Activated T-cell treated with anti-CD3 and anti-CD28 coated beads, Interleukin-2, amount 50 U/mL, for 72 hours (primary cell): ENCODE measurements around the gene OR2D3. TPM values are rescaled to one million over a fixed set of nuclear protein-coding genes. Genes with fewer than 3 reads are reported as not detected.
"Not testable (repeated sequence)": the region's sequence is repeated elsewhere in the genome, so short reads cannot be mapped to it uniquely, and the experiment has no call there.

Experiments used
- ATAC-seq, 2 donors: fragments of 150-1000 bp; cut with Tn5 transposase; replicated peaks in 1 of 2; 2 replicates each; pipeline ENCODE4 v1.10.0; 2021; ENCODE audit warnings: moderate library complexity in 2 of 2, mild to moderate bottlenecking in 1 of 2
- DNase-seq, 2 donors: peaks; one replicate each; pipeline ENCODE4 v3.0.0; 2021 to 2022; ENCODE audit warnings: mixed read lengths in 1 of 2
- H3K27ac Mint-ChIP-seq: one replicate; pipeline ENCODE4 v1.8.0; 2022; ENCODE audit warnings: mild to moderate bottlenecking, moderate library complexity, mixed read lengths
- H3K27me3 Mint-ChIP-seq: one replicate; pipeline ENCODE4 v1.8.0; 2022; ENCODE audit warnings: low read depth, mixed read lengths
- H3K36me3 Mint-ChIP-seq, 2 donors: one replicate each; pipeline ENCODE4 v1.8.0; 2022; ENCODE audit warnings: mixed read lengths in 2 of 2, mild to moderate bottlenecking in 1 of 2; ENCODE audit not compliant: insufficient read depth in 2 of 2
- H3K4me1 Mint-ChIP-seq: one replicate; pipeline ENCODE4 v1.8.0; 2022; ENCODE audit warnings: low read depth, mixed read lengths
- H3K4me3 Mint-ChIP-seq, 2 donors: one replicate each; pipeline ENCODE4 v1.8.0; 2022; ENCODE audit warnings: mild to moderate bottlenecking in 2 of 2, mixed read lengths in 2 of 2, moderate library complexity in 2 of 2
- H3K9me3 Mint-ChIP-seq, 2 donors: one replicate each; pipeline ENCODE4 v1.8.0; 2022; ENCODE audit warnings: mixed read lengths in 2 of 2
- total RNA-seq, 2 donors: library from RNA; stranded (reverse); gene quantifications; one replicate each; pipeline ENCODE4 v1.2.3, GENCODE V29; 2022

Gene OR2D3, protein sequence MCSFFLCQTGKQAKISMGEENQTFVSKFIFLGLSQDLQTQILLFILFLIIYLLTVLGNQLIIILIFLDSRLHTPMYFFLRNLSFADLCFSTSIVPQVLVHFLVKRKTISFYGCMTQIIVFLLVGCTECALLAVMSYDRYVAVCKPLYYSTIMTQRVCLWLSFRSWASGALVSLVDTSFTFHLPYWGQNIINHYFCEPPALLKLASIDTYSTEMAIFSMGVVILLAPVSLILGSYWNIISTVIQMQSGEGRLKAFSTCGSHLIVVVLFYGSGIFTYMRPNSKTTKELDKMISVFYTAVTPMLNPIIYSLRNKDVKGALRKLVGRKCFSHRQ
- total RNA-seq: not detected

DNA sequence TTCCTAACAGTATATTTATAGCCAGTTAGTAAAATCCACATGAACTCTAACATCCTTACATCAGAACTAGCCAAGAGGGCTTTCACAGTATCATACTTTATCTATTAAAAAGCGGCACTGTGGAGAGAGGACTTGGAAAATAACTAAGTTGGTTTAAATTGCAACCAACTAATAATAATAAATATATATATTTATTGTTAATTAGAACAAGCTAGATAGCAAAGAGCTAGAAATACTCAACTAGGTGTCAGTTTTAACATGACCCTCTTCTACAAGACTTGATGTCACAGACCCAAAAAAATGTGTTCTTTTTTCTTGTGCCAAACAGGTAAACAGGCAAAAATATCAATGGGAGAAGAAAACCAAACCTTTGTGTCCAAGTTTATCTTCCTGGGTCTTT, at the start of gene OR2D3:
Gene OR2D3, plus strand, starts transcription at position 301 of the 400 bp plus-strand sequence. Its CDS starts 0 bp downstream, at position 301.
- peaks cover 29% of the 10 kb centered on the region for H3K27me3 Mint-ChIP-seq
- peaks cover 0 to 1% of the 10 kb centered on the region in 2 donors for H3K36me3 Mint-ChIP-seq
- H3K4me3 Mint-ChIP-seq: no peak within 1 kb of the TSS
- H3K4me1 Mint-ChIP-seq: peaks cover 2% of the 10 kb centered on the region
- peaks cover 0 to 2% of the 10 kb centered on the region in 2 donors for H3K9me3 Mint-ChIP-seq
- DNase-seq: no peak
- no peak within 1 kb of the TSS for H3K27ac Mint-ChIP-seq
- no peak for ATAC-seq

GRCh38 chr11:6871278-6871677, 49.5 kb upstream of the OR2D3 start:
- ATAC-seq: no peak

DNA sequence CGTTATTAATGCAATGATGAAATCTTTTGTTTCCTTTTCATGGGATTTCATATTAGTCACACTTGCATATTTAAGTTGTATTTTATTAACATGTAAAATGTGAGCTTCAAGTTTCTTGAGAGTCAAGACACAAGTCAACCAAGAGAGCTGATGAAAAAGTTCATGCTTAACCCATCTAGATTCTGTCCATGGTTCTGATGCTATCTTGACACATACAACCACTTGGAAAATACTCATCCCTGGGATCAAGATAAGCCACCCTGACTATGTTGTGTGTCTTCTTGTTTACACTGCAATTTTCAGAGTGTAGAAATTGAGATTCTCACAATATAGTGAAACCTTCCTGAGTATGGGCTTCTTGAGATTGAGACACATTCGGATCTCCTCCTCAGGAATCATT, 45.0 kb upstream of the OR2D3 start:
- ATAC-seq (no peak), DNase-seq (no peak)
- Mint-ChIP-seq H3K27ac (no peak overlapping the region), H3K36me3 (no peaks in the 10 kb centered on the region), H3K27me3 (peaks cover 25% of the 10 kb centered on the region), H3K4me3 (no peak overlapping the region), H3K9me3 (no peaks in the 10 kb centered on the region), H3K4me1 (no peaks in the 10 kb centered on the region)

More at GRCh38 chr11:6871278-6871677, 49.5 kb upstream of the OR2D3 start:
- no peak for DNase-seq
- no peak overlapping the region for H3K27ac Mint-ChIP-seq
- peaks cover 25% of the 10 kb centered on the region for H3K27me3 Mint-ChIP-seq
- H3K4me3 Mint-ChIP-seq: no peak overlapping the region
- no peaks in the 10 kb centered on the region for H3K9me3 Mint-ChIP-seq
- no peaks in the 10 kb centered on the region for H3K4me1 Mint-ChIP-seq
- no peaks in the 10 kb centered on the region for H3K36me3 Mint-ChIP-seq

DNA sequence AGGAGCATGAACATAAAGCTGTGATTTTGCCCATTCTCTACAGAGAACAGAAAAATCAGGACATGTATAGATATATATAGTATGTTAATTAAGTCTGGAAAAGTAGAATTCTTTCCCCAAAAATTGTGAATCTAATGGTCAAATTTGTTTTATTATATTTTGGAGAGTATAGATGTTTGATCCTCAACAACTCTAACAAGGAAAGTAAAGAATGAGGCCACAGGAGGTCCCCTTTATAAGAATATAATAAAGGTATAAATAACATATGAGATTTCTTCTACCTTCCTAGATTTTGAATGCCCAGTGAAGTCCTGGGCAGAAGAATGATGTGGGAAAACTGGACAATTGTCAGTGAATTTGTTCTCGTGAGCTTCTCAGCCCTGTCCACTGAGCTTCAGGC, 44.5 kb upstream of the OR2D3 start, which contains the start of gene OR10A4:
Gene OR10A4, plus strand, starts transcription at position 301 of the 400 bp plus-strand sequence. Its CDS starts 23 bp downstream, at position 324.
- Mint-ChIP-seq H3K9me3 (no peaks in the 10 kb centered on the region), H3K27ac (no peak within 1 kb of the TSS), H3K36me3 (no peaks in the 10 kb centered on the region), H3K4me1 (no peaks in the 10 kb centered on the region), H3K4me3 (no peak within 1 kb of the TSS), H3K27me3 (peaks cover 25% of the 10 kb centered on the region)
- no peak for ATAC-seq
- DNase-seq: no peak

GRCh38 chr11:6876914-6877313, 43.9 kb upstream of the OR2D3 start:
- Mint-ChIP-seq H3K27ac (no peak overlapping the region), H3K4me1 (no peaks in the 10 kb centered on the region), H3K27me3 (peaks cover 25% of the 10 kb centered on the region), H3K9me3 (no peaks in the 10 kb centered on the region), H3K36me3 (no peaks in the 10 kb centered on the region), H3K4me3 (no peak overlapping the region)
- DNase-seq (no peak), ATAC-seq (no peak)

GRCh38 chr11:6882751-6883150, 38.1 kb upstream of the OR2D3 start:
- H3K4me1 Mint-ChIP-seq: no peaks in the 10 kb centered on the region
- peaks cover 9% of the 10 kb centered on the region for H3K27me3 Mint-ChIP-seq
- H3K36me3 Mint-ChIP-seq: no peaks in the 10 kb centered on the region
- H3K4me3 Mint-ChIP-seq: no peak overlapping the region
- no peak overlapping the region for H3K27ac Mint-ChIP-seq
- DNase-seq: no peak
- no peaks in the 10 kb centered on the region for H3K9me3 Mint-ChIP-seq
- no peak for ATAC-seq

- not testable (repeated sequence) for ATAC-seq, H3K9me3 Mint-ChIP-seq, H3K27ac Mint-ChIP-seq, H3K4me1 Mint-ChIP-seq, H3K4me3 Mint-ChIP-seq, DNase-seq, H3K36me3 Mint-ChIP-seq, H3K27me3 Mint-ChIP-seq
These were observed 33.1 kb upstream of the OR2D3 start for GRCh38 chr11:6887711-6888110.

GRCh38 chr11:6888830-6889229, 32.0 kb upstream of the OR2D3 start:
- H3K27me3 Mint-ChIP-seq: peaks cover 6% of the 10 kb centered on the region
- H3K4me1 Mint-ChIP-seq: no peaks in the 10 kb centered on the region
- H3K27ac Mint-ChIP-seq: no peak overlapping the region
- DNase-seq (no peak), ATAC-seq (no peak)
- H3K4me3 Mint-ChIP-seq: no peak overlapping the region
- no peaks in the 10 kb centered on the region for H3K9me3 Mint-ChIP-seq
- no peaks in the 10 kb centered on the region for H3K36me3 Mint-ChIP-seq

GRCh38 chr11:6889835-6890234, 31.0 kb upstream of the OR2D3 start:
- DNase-seq (no peak), ATAC-seq (no peak)
- no peaks in the 10 kb centered on the region for H3K4me1 Mint-ChIP-seq
- no peaks in the 10 kb centered on the region for H3K9me3 Mint-ChIP-seq
- H3K36me3 Mint-ChIP-seq: no peaks in the 10 kb centered on the region
- no peak overlapping the region for H3K4me3 Mint-ChIP-seq
- no peaks in the 10 kb centered on the region for H3K27me3 Mint-ChIP-seq
- no peak overlapping the region for H3K27ac Mint-ChIP-seq

- Mint-ChIP-seq H3K4me1 (no peaks in the 10 kb centered on the region), H3K36me3 (no peaks in the 10 kb centered on the region), H3K9me3 (no peaks in the 10 kb centered on the region), H3K4me3 (no peak within 1 kb of the TSS), H3K27me3 (no peaks in the 10 kb centered on the region), H3K27ac (no peak within 1 kb of the TSS)
- no peak for ATAC-seq
- no peak for DNase-seq
These were observed 28.4 kb upstream of the OR2D3 start, which contains the start of gene OR2D2 for GRCh38 chr11:6892400-6892799. TSS of gene OR2D2 (minus strand) at chr11:6892500. CDS start at chr11:6892500, 0 bp downstream.

DNA sequence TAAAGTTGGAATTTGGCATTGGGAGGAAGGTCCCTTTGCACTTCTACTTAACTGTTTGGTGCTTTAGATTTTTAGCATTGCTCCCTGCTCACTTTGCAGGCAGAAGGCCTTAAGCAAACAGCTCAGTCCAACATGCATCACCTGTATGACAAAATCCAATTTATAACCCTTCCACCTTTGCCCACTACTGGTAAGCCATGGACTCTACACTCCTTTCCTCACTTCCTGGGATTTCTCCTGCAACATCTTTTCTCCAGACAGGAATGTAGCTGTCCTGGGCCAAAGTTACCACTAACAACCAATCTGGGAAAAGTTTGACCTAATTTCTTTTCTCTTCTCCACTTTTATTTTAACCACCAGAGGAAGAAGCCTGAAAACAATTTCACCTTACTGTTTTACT, 26.7 kb upstream of the OR2D3 start:
- DNase-seq: no peak
- no peak for ATAC-seq
- Mint-ChIP-seq H3K4me3 (no peak overlapping the region), H3K27me3 (peaks cover 13% of the 10 kb centered on the region), H3K36me3 (no peaks in the 10 kb centered on the region), H3K9me3 (no peaks in the 10 kb centered on the region), H3K27ac (no peak overlapping the region), H3K4me1 (no peaks in the 10 kb centered on the region)

DNA sequence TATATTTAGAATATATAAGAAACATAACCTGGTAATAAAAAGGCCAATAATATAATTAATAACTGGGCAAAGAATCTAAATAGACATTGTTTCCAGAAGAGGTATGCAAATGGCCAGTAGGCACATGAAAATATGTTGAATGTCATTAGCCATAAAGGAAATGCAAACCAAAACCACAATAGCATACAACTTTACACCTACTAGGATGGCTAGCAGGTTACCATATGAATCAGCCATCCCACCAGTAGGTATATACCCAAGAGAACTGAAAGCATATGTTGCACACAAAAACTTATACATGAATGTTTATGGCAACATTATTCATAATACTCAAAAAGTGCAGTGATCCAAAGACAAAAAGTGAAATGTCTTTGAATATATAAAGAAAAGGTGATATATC, 25.8 kb upstream of the OR2D3 start:
- H3K9me3 Mint-ChIP-seq: no peaks in the 10 kb centered on the region
- H3K27me3 Mint-ChIP-seq: peaks cover 13% of the 10 kb centered on the region
- H3K36me3 Mint-ChIP-seq: no peaks in the 10 kb centered on the region
- ATAC-seq (peak; percentile 73 to 76), DNase-seq (no peak)
- H3K4me3 Mint-ChIP-seq: no peak overlapping the region
- no peak overlapping the region for H3K27ac Mint-ChIP-seq
- no peaks in the 10 kb centered on the region for H3K4me1 Mint-ChIP-seq

GRCh38 chr11:6898911-6899310, 21.9 kb upstream of the OR2D3 start:
- Mint-ChIP-seq H3K4me1 (no peaks in the 10 kb centered on the region), H3K27ac (no peak overlapping the region), H3K27me3 (peaks cover 13% of the 10 kb centered on the region), H3K36me3 (no peaks in the 10 kb centered on the region), H3K4me3 (no peak overlapping the region), H3K9me3 (no peaks in the 10 kb centered on the region)
- DNase-seq: no peak
- ATAC-seq: no peak
